T-helper 2 cell treated with Interferon-gamma antibody and Interleukin-4, amounts not matched to agents 5 μg/mL and 100 μg/mL, for 36 hours (primary cell): ENCODE data around the gene IL17F.

Source experiments
- DNase-seq: peaks from one replicate; pipeline ENCODE4 v3.0.0; 2021; ENCODE audit warnings: low spot score
- H3K27ac Mint-ChIP-seq: one replicate; pipeline ENCODE4 v1.8.0; 2021; ENCODE audit warnings: mild to moderate bottlenecking, mixed read lengths
- H3K27me3 Mint-ChIP-seq: one replicate; pipeline ENCODE4 v1.8.0; 2021; ENCODE audit warnings: low read depth, mixed read lengths
- H3K36me3 Mint-ChIP-seq: one replicate; pipeline ENCODE4 v1.8.0; 2021; ENCODE audit warnings: low read depth, mixed read lengths
- H3K4me1 Mint-ChIP-seq: one replicate; pipeline ENCODE4 v1.8.0; 2021; ENCODE audit warnings: low read depth, mixed read lengths
- H3K4me3 Mint-ChIP-seq: one replicate; pipeline ENCODE4 v1.8.0; 2022; ENCODE audit warnings: mild to moderate bottlenecking, moderate library complexity, mixed read lengths
- H3K9me3 Mint-ChIP-seq: one replicate; pipeline ENCODE4 v1.8.0; 2021; ENCODE audit warnings: mixed read lengths

The IL17F gene

GRCh38 chr6:52195886-52196285 is 48.4 kb downstream of the IL17F start:
- no peak overlapping the region for H3K27ac Mint-ChIP-seq
- H3K36me3 Mint-ChIP-seq = no peaks in the 10 kb centered on the region
- DNase-seq = no peak
- peaks cover 35% of the 10 kb centered on the region for H3K27me3 Mint-ChIP-seq
- no peaks in the 10 kb centered on the region for H3K4me1 Mint-ChIP-seq
- peaks cover 17% of the 10 kb centered on the region for H3K9me3 Mint-ChIP-seq
- no peak overlapping the region for H3K4me3 Mint-ChIP-seq

- no peak for DNase-seq
- H3K4me3 Mint-ChIP-seq = no peak overlapping the region
- H3K4me1 Mint-ChIP-seq = no peaks in the 10 kb centered on the region
- H3K27ac Mint-ChIP-seq = no peak overlapping the region
- H3K36me3 Mint-ChIP-seq = no peaks in the 10 kb centered on the region
- H3K9me3 Mint-ChIP-seq = no peaks in the 10 kb centered on the region
- H3K27me3 Mint-ChIP-seq = peaks cover 52% of the 10 kb centered on the region
Measured at GRCh38 chr6:52191824-52192223, 52.5 kb downstream of the IL17F start.

GRCh38 chr6:52190409-52190808 is 53.9 kb downstream of the IL17F start:
- Mint-ChIP-seq H3K9me3 (no peaks in the 10 kb centered on the region), H3K4me1 (peaks cover 3% of the 10 kb centered on the region), H3K27ac (no peak overlapping the region), H3K27me3 (peaks cover 60% of the 10 kb centered on the region), H3K4me3 (no peak overlapping the region), H3K36me3 (no peaks in the 10 kb centered on the region)
- no peak for DNase-seq

GRCh38 chr6:52189974-52190373 is 54.3 kb downstream of the IL17F start:
- Mint-ChIP-seq H3K27ac (no peak overlapping the region), H3K4me3 (no peak overlapping the region), H3K4me1 (peaks cover 3% of the 10 kb centered on the region), H3K27me3 (peaks cover 62% of the 10 kb centered on the region), H3K36me3 (no peaks in the 10 kb centered on the region), H3K9me3 (no peaks in the 10 kb centered on the region)
- no peak for DNase-seq

- Mint-ChIP-seq H3K27me3 (peaks cover 73% of the 10 kb centered on the region), H3K36me3 (no peaks in the 10 kb centered on the region), H3K9me3 (no peaks in the 10 kb centered on the region), H3K4me3 (no peak overlapping the region), H3K27ac (no peak overlapping the region), H3K4me1 (peaks cover 3% of the 10 kb centered on the region)
- no peak for DNase-seq
Measured at GRCh38 chr6:52187098-52187497, 57.2 kb downstream of the IL17F start.
